H9 (cell line): Measurements from ENCODE around the gene ANO6. TPM values are rescaled to one million over a fixed set of nuclear protein-coding genes. Genes with fewer than 3 reads are reported as not detected.

ENCODE experiments used
- DNase-seq: peaks from one replicate; pipeline ENCODE4 v3.0.0-alpha.2; 2017
- H2AFZ ChIP-seq: one replicate; pipeline ENCODE4 v1.6.1; 2013; ENCODE audit warnings: mild to moderate bottlenecking, low read length, control low read depth, moderate library complexity
- H2AK5ac ChIP-seq: 2 replicates; pipeline ENCODE4 v1.6.1; 2013; ENCODE audit warnings: low read length, control low read depth, mixed read lengths; ENCODE audit not compliant: insufficient read length
- H2BK120ac ChIP-seq: one replicate; pipeline ENCODE4 v1.6.1; 2013; ENCODE audit warnings: low read depth, mild to moderate bottlenecking, low read length, control low read depth, inconsistent platforms; ENCODE audit not compliant: poor library complexity, severe bottlenecking
- H2BK12ac ChIP-seq: 2 replicates; pipeline ENCODE4 v1.6.1; 2013; ENCODE audit warnings: low read length, control low read depth, mixed read lengths, low read depth; ENCODE audit not compliant: insufficient read length
- H2BK15ac ChIP-seq: 2 replicates; pipeline ENCODE4 v1.6.1; 2013; ENCODE audit warnings: low read depth, low read length, control low read depth
- H2BK20ac ChIP-seq: one replicate; pipeline ENCODE4 v1.6.1; 2013; ENCODE audit warnings: low read depth, mild to moderate bottlenecking, low read length, control low read depth, inconsistent platforms; ENCODE audit not compliant: poor library complexity, severe bottlenecking
- H2BK5ac ChIP-seq: 2 replicates; pipeline ENCODE4 v1.6.1; 2013; ENCODE audit warnings: low read length, control low read depth, mixed read lengths; ENCODE audit not compliant: insufficient read length
- H3K14ac ChIP-seq: 2 replicates; pipeline ENCODE4 v1.6.1; 2013; ENCODE audit warnings: low read length, control low read depth; ENCODE audit not compliant: insufficient read depth
- H3K18ac ChIP-seq: 2 replicates; pipeline ENCODE4 v1.6.1; 2013; ENCODE audit warnings: low read depth, mild to moderate bottlenecking, mixed read lengths, low read length, control low read depth; ENCODE audit not compliant: insufficient read length
- H3K23ac ChIP-seq: 2 replicates; pipeline ENCODE4 v1.6.1; 2013; ENCODE audit warnings: low read length, control low read depth, mixed read lengths, low read depth; ENCODE audit not compliant: insufficient read length
- H3K23me2 ChIP-seq: 2 replicates; pipeline ENCODE4 v1.6.1; 2013; ENCODE audit warnings: low read depth, mild to moderate bottlenecking, mixed read lengths, low read length, control low read depth; ENCODE audit not compliant: insufficient read length, poor library complexity, severe bottlenecking
- H3K27ac ChIP-seq: 2 replicates; pipeline ENCODE4 v1.5.1; 2013; ENCODE audit warnings: low read length, control low read depth, mixed read lengths, low read depth; ENCODE audit not compliant: insufficient read length
- H3K27me3 ChIP-seq: 2 replicates; pipeline ENCODE4 v1.6.1; 2013; ENCODE audit warnings: low read length, control low read depth, inconsistent platforms; ENCODE audit not compliant: insufficient read depth
- H3K4ac ChIP-seq: 2 replicates; pipeline ENCODE4 v1.6.1; 2013; ENCODE audit warnings: low read depth, mild to moderate bottlenecking, control low read depth, inconsistent platforms, low read length, moderate library complexity
- H3K4me1 ChIP-seq: 2 replicates; pipeline ENCODE4 v1.6.1; 2013; ENCODE audit warnings: low read length, control low read depth, inconsistent platforms; ENCODE audit not compliant: insufficient read depth
- H3K4me2 ChIP-seq: 2 replicates; pipeline ENCODE4 v1.6.1; 2013; ENCODE audit warnings: low read length, control low read depth, mixed read lengths; ENCODE audit not compliant: insufficient read length, insufficient read depth
- H3K56ac ChIP-seq: 2 replicates; pipeline ENCODE4 v1.6.1; 2013; ENCODE audit warnings: low read depth, mild to moderate bottlenecking, mixed read lengths, low read length, control low read depth; ENCODE audit not compliant: insufficient read length
- H3K79me1 ChIP-seq: 2 replicates; pipeline ENCODE4 v1.6.1; 2013; ENCODE audit warnings: low read depth, mild to moderate bottlenecking, moderate library complexity, low read length, control low read depth, inconsistent platforms; ENCODE audit not compliant: insufficient read depth, poor library complexity, severe bottlenecking
- H3K79me2 ChIP-seq: 2 replicates; pipeline ENCODE4 v1.6.1; 2013; ENCODE audit warnings: low read length, control low read depth, inconsistent platforms; ENCODE audit not compliant: insufficient read depth
- H3K9ac ChIP-seq: 2 replicates; pipeline ENCODE4 v1.6.1; 2013; ENCODE audit warnings: low read length, control low read depth, mixed read lengths; ENCODE audit not compliant: insufficient read length; ENCODE audit errors: extremely low read depth
- H3K9me3 ChIP-seq: one replicate; pipeline ENCODE4 v1.6.1; 2013; ENCODE audit warnings: low read depth, low read length, inconsistent platforms; ENCODE audit not compliant: control insufficient read depth
- H3T11ph ChIP-seq: one replicate; pipeline ENCODE4 v1.6.1; 2013; ENCODE audit warnings: mild to moderate bottlenecking, low read length, control low read depth, inconsistent platforms
- H4K20me1 ChIP-seq: one replicate; pipeline ENCODE4 v1.6.1; 2013; ENCODE audit not compliant: control insufficient read depth, insufficient read length, insufficient read depth
- H4K5ac ChIP-seq: 2 replicates; pipeline ENCODE4 v1.6.1; 2013; ENCODE audit warnings: low read depth, mild to moderate bottlenecking, mixed read lengths, low read length, control low read depth; ENCODE audit not compliant: insufficient read length
- H4K8ac ChIP-seq: replicated peaks from 2 replicates; pipeline ENCODE4 v1.6.1; 2013; ENCODE audit warnings: low read length, control low read depth, mixed read lengths, low read depth; ENCODE audit not compliant: insufficient read length
- H4K91ac ChIP-seq: 2 replicates; pipeline ENCODE4 v1.6.1; 2013; ENCODE audit warnings: low read depth, mild to moderate bottlenecking, moderate library complexity, mixed read lengths, low read length, control low read depth; ENCODE audit not compliant: insufficient read length
- H3K27ac Mint-ChIP-seq, 3 experiments: 2 replicates in 2 of 3; 3 replicates in 1 of 3; pipeline ENCODE4 v1.8.0; 2020 to 2021; ENCODE audit warnings: mixed read lengths in 3 of 3, mild to moderate bottlenecking in 1 of 3, moderate library complexity in 1 of 3
- H3K27me3 Mint-ChIP-seq: 2 replicates; pipeline ENCODE4 v1.8.0; 2021; ENCODE audit warnings: low read depth, mild to moderate bottlenecking, moderate library complexity, mixed read lengths
- H3K36me3 Mint-ChIP-seq, 3 experiments: 2 replicates in 2 of 3; 3 replicates in 1 of 3; pipeline ENCODE4 v1.8.0; 2020 to 2021; ENCODE audit warnings: low read depth in 3 of 3, mixed read lengths in 3 of 3; ENCODE audit not compliant: insufficient read depth in 1 of 3
- H3K4me1 Mint-ChIP-seq, 2 experiments: 2 replicates each; pipeline ENCODE4 v1.8.0; 2020; ENCODE audit warnings: mixed read lengths in 2 of 2
- H3K4me3 Mint-ChIP-seq, 2 experiments: 2 replicates in 1 of 2; 3 replicates in 1 of 2; pipeline ENCODE4 v1.8.0; 2020 to 2021; ENCODE audit warnings: mild to moderate bottlenecking in 2 of 2, mixed read lengths in 2 of 2, moderate library complexity in 1 of 2
- H3K9me3 Mint-ChIP-seq, 2 experiments: 2 replicates in 1 of 2; 3 replicates in 1 of 2; pipeline ENCODE4 v1.8.0; 2020; ENCODE audit warnings: mild to moderate bottlenecking in 2 of 2, mixed read lengths in 2 of 2, moderate library complexity in 1 of 2
- CTCF ChIP-seq: fragments of 200-600 bp; sonication (generic); conservative IDR thresholded peaks from 3 replicates; pipeline ENCODE4 v1.8.0; 2021; ENCODE audit warnings: antibody characterized with exemption, mild to moderate bottlenecking
- WGBS: extraction: QIAGEN DNeasy Blood & Tissue Kit; methylation state at CpG from one replicate; pipeline ENCODE4 v1.1.7; 2013; ENCODE audit warnings: missing lambda C conversion rate, low lambda C conversion rate, mixed read lengths; ENCODE audit not compliant: insufficient read length; ENCODE audit errors: extremely low coverage; 5-methylcytosine and 5-hydroxymethylcytosine counted together
- total RNA-seq: library from RNA; stranded (reverse); gene quantifications from 2 replicates; pipeline ENCODE4 v1.2.1, GENCODE V29; 2021

ANO6 gene
- total RNA-seq, 1 experiment from 2014 or later = 24.3 TPM

GRCh38 chr12:45216983-45217485 lies 1.1 kb downstream of the ANO6 start:
- TF ChIP-seq CTCF = no peak; the same call in 2 of the 3 replicates
- Mint-ChIP-seq H3K4me3 (peak overlapping the region; percentile 84 to 92), H3K27me3 (no peaks in the 10 kb centered on the region), H3K9me3 (no peaks in the 10 kb centered on the region; a peak in 1 of 5 replicates), H3K27ac (peak overlapping the region; percentile 84 to 96 (median 92)), H3K4me1 (peaks cover 53 to 55% of the 10 kb centered on the region in 2 experiments), H3K36me3 (peaks cover 5 to 6% (median 5%) of the 10 kb centered on the region in 3 experiments; a peak in 5 of 7 replicates)
- H4K91ac ChIP-seq = no peak overlapping the region
- H3K9ac ChIP-seq = peak overlapping the region; percentile 82
- no peaks in the 10 kb centered on the region for H3K27me3 ChIP-seq
- H3K9me3 ChIP-seq = no peaks in the 10 kb centered on the region
- H3K4me1 ChIP-seq = peaks cover 10% of the 10 kb centered on the region; the same call in 1 of the 2 replicates
- H3K23me2 ChIP-seq = peaks cover 9% of the 10 kb centered on the region
- peak overlapping the region; percentile 82 for H3K4me2 ChIP-seq
- no peak overlapping the region for H2AFZ ChIP-seq
- H3K27ac ChIP-seq = no peak overlapping the region
- H3K79me2 ChIP-seq = peaks cover 28% of the 10 kb centered on the region; the same call in 1 of the 2 replicates
- no peak overlapping the region for H2BK20ac ChIP-seq
- no peaks in the 10 kb centered on the region for H3K79me1 ChIP-seq
- no peak overlapping the region for H3T11ph ChIP-seq
- H3K14ac ChIP-seq = peak overlapping the region; percentile 81; the same call in 1 of the 2 replicates
- H4K20me1 ChIP-seq = no peaks in the 10 kb centered on the region
- no peak overlapping the region for H2BK15ac ChIP-seq
- H2BK5ac ChIP-seq = no peak overlapping the region
- H4K5ac ChIP-seq = no peak overlapping the region
- H3K56ac ChIP-seq = no peak overlapping the region
- H3K4ac ChIP-seq = no peak overlapping the region
- no peak overlapping the region for H3K23ac ChIP-seq
- no CpG with 5 or more reads among the region's 9 CpGs for WGBS
- H2BK12ac ChIP-seq = no peak overlapping the region
- H4K8ac ChIP-seq = no peak overlapping the region
- DNase-seq = no peak
- no peak overlapping the region for H2BK120ac ChIP-seq
- no peak overlapping the region for H2AK5ac ChIP-seq
- H3K18ac ChIP-seq = no peak overlapping the region
